ENCODE data around the gene CEP112. TPM values are rescaled to one million over a fixed set of nuclear protein-coding genes. Genes with fewer than 3 reads are reported as not detected.

CEP112 gene
- polyA plus RNA-seq, 1 donor (not counting 4 experiments of a cell fraction or from before 2014, with no cell fraction given), result 2.6 TPM

DNA sequence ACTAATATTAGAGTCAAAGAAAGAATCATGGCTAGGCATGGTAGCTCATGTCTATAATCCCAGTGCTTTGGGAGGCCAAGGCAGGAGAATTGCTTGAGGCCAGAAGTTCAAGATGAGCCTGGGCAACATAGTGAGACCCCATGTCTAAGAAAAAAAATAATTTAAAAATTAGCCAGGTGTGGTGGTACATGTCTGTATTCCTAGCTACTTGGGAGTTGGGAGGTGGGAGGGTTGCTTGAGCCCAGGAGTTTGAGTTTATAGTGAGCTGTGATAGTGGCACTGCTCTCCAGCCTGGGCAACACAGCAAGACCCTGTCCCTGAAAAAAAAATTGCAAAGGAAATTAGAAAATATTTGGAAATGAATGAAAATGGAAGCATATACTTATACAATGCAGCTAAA lies 420.2 kb downstream of the CEP112 start:
- DNase-seq (ENCODE audit: low read depth, low spot score), result no peak
- FAIRE-seq, result no peak
- no peak overlapping the region for H3K27ac ChIP-seq (ENCODE audit: control insufficient read depth, insufficient read depth, low read length)

DNA sequence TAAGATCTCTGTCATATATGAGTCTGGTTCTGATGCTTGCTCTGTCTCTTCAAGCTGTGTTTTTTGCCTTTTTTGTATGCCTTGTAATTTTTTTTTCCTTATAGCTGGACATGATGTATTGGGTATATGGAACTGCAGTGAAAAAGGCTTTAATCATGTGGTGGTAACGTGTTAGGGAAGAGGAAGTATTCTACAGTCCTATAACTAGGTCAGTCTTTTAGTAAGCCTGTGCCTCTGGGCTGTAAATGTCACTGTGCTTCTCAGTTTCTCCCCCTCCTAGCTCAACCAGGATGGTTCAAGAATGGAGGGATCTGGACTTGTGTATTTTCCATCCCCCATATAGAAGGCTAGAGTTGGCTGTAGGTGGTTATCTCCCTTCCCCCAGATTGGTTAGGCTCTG lies 428.1 kb downstream of the CEP112 start:
- dilution Hi-C loops (cut with MboI; ENCODE audit: extremely low pct_ligation_motif_present, low sequenced_read_pairs), result no loop called here
- FAIRE-seq (peak; percentile 41), DNase-seq (ENCODE audit: low read depth, low spot score) (no peak)
- Histone ChIP-seq H3K4me2 (ENCODE audit: control insufficient read depth, extremely low read depth, insufficient read depth, low read depth, low read length) (no peak overlapping the region), H2AFZ (ENCODE audit: control insufficient read depth, low read length) (no peak overlapping the region), H3K9me1 (ENCODE audit: control insufficient read depth, extremely low read depth, insufficient read depth, low read length) (no peaks in the 10 kb centered on the region), H3K9me3 (ENCODE audit: control insufficient read depth, low read depth, low read length) (no peaks in the 10 kb centered on the region), H3K27ac (ENCODE audit: control insufficient read depth, insufficient read depth, low read length) (no peak overlapping the region), H3K4me1 (ENCODE audit: control insufficient read depth, extremely low read depth, insufficient read depth, low read length) (no peaks in the 10 kb centered on the region), H3K27me3 (ENCODE audit: control insufficient read depth, extremely low read depth, insufficient read depth, low read length) (no peaks in the 10 kb centered on the region), H3K36me3 (ENCODE audit: control insufficient read depth in 2 of 2, extremely low read depth in 1 of 2, insufficient read depth in 2 of 2, low read length in 2 of 2) (no peaks in the 10 kb centered on the region), H4K20me1 (ENCODE audit: control insufficient read depth, extremely low read depth, insufficient read depth, low read length) (no peaks in the 10 kb centered on the region), H3K9ac (ENCODE audit: control insufficient read depth, extremely low read depth, insufficient read depth, low read length) (no peak overlapping the region), H3K4me3 (ENCODE audit: control insufficient read depth in 2 of 3, extremely low read depth in 1 of 3, insufficient read depth in 2 of 3, low read depth in 1 of 3, low read length in 3 of 3) (no peak overlapping the region), H3K79me2 (ENCODE audit: control insufficient read depth, insufficient read depth, low read length) (no peaks in the 10 kb centered on the region)
- TF ChIP-seq, protein P1, sequence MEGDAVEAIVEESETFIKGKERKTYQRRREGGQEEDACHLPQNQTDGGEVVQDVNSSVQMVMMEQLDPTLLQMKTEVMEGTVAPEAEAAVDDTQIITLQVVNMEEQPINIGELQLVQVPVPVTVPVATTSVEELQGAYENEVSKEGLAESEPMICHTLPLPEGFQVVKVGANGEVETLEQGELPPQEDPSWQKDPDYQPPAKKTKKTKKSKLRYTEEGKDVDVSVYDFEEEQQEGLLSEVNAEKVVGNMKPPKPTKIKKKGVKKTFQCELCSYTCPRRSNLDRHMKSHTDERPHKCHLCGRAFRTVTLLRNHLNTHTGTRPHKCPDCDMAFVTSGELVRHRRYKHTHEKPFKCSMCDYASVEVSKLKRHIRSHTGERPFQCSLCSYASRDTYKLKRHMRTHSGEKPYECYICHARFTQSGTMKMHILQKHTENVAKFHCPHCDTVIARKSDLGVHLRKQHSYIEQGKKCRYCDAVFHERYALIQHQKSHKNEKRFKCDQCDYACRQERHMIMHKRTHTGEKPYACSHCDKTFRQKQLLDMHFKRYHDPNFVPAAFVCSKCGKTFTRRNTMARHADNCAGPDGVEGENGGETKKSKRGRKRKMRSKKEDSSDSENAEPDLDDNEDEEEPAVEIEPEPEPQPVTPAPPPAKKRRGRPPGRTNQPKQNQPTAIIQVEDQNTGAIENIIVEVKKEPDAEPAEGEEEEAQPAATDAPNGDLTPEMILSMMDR (optimal IDR thresholded peaks at IDR 0.05 in 1 of 3, IDR thresholded peaks at IDR 0.05 in 1 of 3, conservative IDR thresholded peaks at IDR 0.05 in 1 of 3; ENCODE audit: extremely low read depth in 1 of 3, insufficient read depth in 2 of 3, low read length in 3 of 3), result no peak
- no peak for TF ChIP-seq EZH2 (IDR thresholded peaks at IDR 0.05; ENCODE audit: low read length)

More for the DNA sequence above, 420.2 kb downstream of the CEP112 start:
- no peaks in the 10 kb centered on the region for H3K9me3 ChIP-seq (ENCODE audit: control insufficient read depth, low read depth, low read length)
- H3K9me1 ChIP-seq (ENCODE audit: control insufficient read depth, extremely low read depth, insufficient read depth, low read length), result no peaks in the 10 kb centered on the region
- no peaks in the 10 kb centered on the region for H3K79me2 ChIP-seq (ENCODE audit: control insufficient read depth, insufficient read depth, low read length)
- no peak overlapping the region for H3K4me2 ChIP-seq (ENCODE audit: control insufficient read depth, extremely low read depth, insufficient read depth, low read depth, low read length)
- no peaks in the 10 kb centered on the region for H4K20me1 ChIP-seq (ENCODE audit: control insufficient read depth, extremely low read depth, insufficient read depth, low read length)
- no peaks in the 10 kb centered on the region for H3K27me3 ChIP-seq (ENCODE audit: control insufficient read depth, extremely low read depth, insufficient read depth, low read length)
- TF ChIP-seq, protein P1 (optimal IDR thresholded peaks at IDR 0.05 in 1 of 3, IDR thresholded peaks at IDR 0.05 in 1 of 3, conservative IDR thresholded peaks at IDR 0.05 in 1 of 3; ENCODE audit: extremely low read depth in 1 of 3, insufficient read depth in 2 of 3, low read length in 3 of 3), result no peak
- no peak for TF ChIP-seq EZH2 (IDR thresholded peaks at IDR 0.05; ENCODE audit: low read length)
- H3K4me1 ChIP-seq (ENCODE audit: control insufficient read depth, extremely low read depth, insufficient read depth, low read length), result no peaks in the 10 kb centered on the region
- no peak overlapping the region for H3K9ac ChIP-seq (ENCODE audit: control insufficient read depth, extremely low read depth, insufficient read depth, low read length)
- no peak overlapping the region for H2AFZ ChIP-seq (ENCODE audit: control insufficient read depth, low read length)
- dilution Hi-C loops (cut with MboI; ENCODE audit: extremely low pct_ligation_motif_present, low sequenced_read_pairs), result no loop called here
- no peaks in the 10 kb centered on the region for H3K36me3 ChIP-seq (ENCODE audit: control insufficient read depth in 2 of 2, extremely low read depth in 1 of 2, insufficient read depth in 2 of 2, low read length in 2 of 2)
- no peak overlapping the region for H3K4me3 ChIP-seq (ENCODE audit: control insufficient read depth in 2 of 3, extremely low read depth in 1 of 3, insufficient read depth in 2 of 3, low read depth in 1 of 3, low read length in 3 of 3)

Measured in keratinocyte (primary cell).